DND-41 (cell line): ENCODE data around the gene TBC1D4.

Experiments
- CTCF ChIP-seq: IDR thresholded peaks from 2 replicates; pipeline ENCODE4 v1.5.1; 2012; ENCODE audit warnings: borderline replicate concordance, low read length, moderate library complexity, mild to moderate bottlenecking; ENCODE audit not compliant: poor library complexity, severe bottlenecking; ENCODE audit errors: extremely low read depth
- EZH2 ChIP-seq: IDR thresholded peaks from 3 replicates; pipeline ENCODE4 v1.6.1; 2012; ENCODE audit warnings: borderline replicate concordance, low read depth, mild to moderate bottlenecking, moderate library complexity, low read length, inconsistent platforms; ENCODE audit not compliant: severe bottlenecking

- no peak for TF ChIP-seq CTCF
- no peak for TF ChIP-seq EZH2
Measured at GRCh38 chr13:75485286-75486062, 3.5 kb upstream of the TBC1D4 start.
